Liver (tissue), 9 donors: ENCODE measurements around the gene ST6GALNAC2. TPM values are rescaled to one million over a fixed set of nuclear protein-coding genes. Genes with fewer than 3 reads are reported as not detected.

Experiments used
- DNase-seq: peaks from one replicate; pipeline ENCODE4 v3.0.0-alpha.2; 2017; ENCODE audit warnings: low spot score
- H3K27ac ChIP-seq, 2 donors: one replicate each; pipeline ENCODE4 v1.7.0; 2013; ENCODE audit warnings: inconsistent platforms in 2 of 2, low read length in 2 of 2, control low read depth in 1 of 2, low read depth in 1 of 2, mild to moderate bottlenecking in 1 of 2
- H3K27me3 ChIP-seq, 4 donors: one replicate each; pipeline versions ENCODE4 v1.6.1 to v1.7.0; 2013; ENCODE audit warnings: low read length in 3 of 4, inconsistent platforms in 1 of 4, mild to moderate bottlenecking in 1 of 4, moderate library complexity in 1 of 4; ENCODE audit not compliant: control insufficient read depth in 4 of 4, insufficient read depth in 4 of 4
- H3K36me3 ChIP-seq, 4 donors: one replicate each; pipeline versions ENCODE4 v1.6.1 to v1.7.0; 2013; ENCODE audit warnings: low read length in 3 of 4, mild to moderate bottlenecking in 3 of 4, low read depth in 1 of 4, moderate library complexity in 1 of 4; ENCODE audit not compliant: control insufficient read depth in 4 of 4, insufficient read depth in 3 of 4
- H3K4me1 ChIP-seq, 4 donors: one replicate each; pipeline versions ENCODE4 v1.6.1 to v1.7.0; 2013; ENCODE audit warnings: low read length in 3 of 4, mild to moderate bottlenecking in 3 of 4, moderate library complexity in 1 of 4; ENCODE audit not compliant: control insufficient read depth in 4 of 4, insufficient read depth in 4 of 4
- H3K4me3 ChIP-seq, 3 donors: one replicate each; pipeline versions ENCODE4 v1.6.1 to v1.7.0; 2013; ENCODE audit warnings: low read length in 3 of 3, control low read depth in 1 of 3, low read depth in 1 of 3, mild to moderate bottlenecking in 1 of 3
- H3K9ac ChIP-seq, 2 donors: one replicate each; pipeline ENCODE4 v1.7.0; 2013; ENCODE audit warnings: low read length in 2 of 2, mild to moderate bottlenecking in 2 of 2, moderate library complexity in 2 of 2, control low read depth in 1 of 2, low read depth in 1 of 2
- H3K9me3 ChIP-seq, 4 donors: one replicate each; pipeline versions ENCODE4 v1.6.1 to v1.7.0; 2013; ENCODE audit warnings: low read length in 3 of 4; ENCODE audit not compliant: control insufficient read depth in 4 of 4
- ATF3 ChIP-seq: IDR thresholded peaks from 2 replicates; pipeline ENCODE4 v1.6.1; 2016; ENCODE audit warnings: antibody characterized with exemption
- CTCF ChIP-seq: fragments of 150-350 bp; IDR thresholded peaks from 2 replicates; pipeline ENCODE4 v1.5.1; 2017; ENCODE audit warnings: improper control_type of control experiment, low read depth, low read length; ENCODE audit not compliant: missing input control
- EGR1 ChIP-seq, 2 donors: IDR thresholded peaks; 2 replicates each; pipeline ENCODE4 v1.6.1; 2016 to 2018; ENCODE audit warnings: antibody characterized with exemption in 2 of 2, low read depth in 2 of 2
- FOXA1 ChIP-seq: IDR thresholded peaks from 2 replicates; pipeline ENCODE4 v1.6.1; 2016; ENCODE audit warnings: antibody characterized with exemption
- FOXA2 ChIP-seq: IDR thresholded peaks from 2 replicates; pipeline ENCODE4 v1.6.1; 2016; ENCODE audit warnings: antibody characterized with exemption
- GABPA ChIP-seq, 2 donors: IDR thresholded peaks in 1 of 2; conservative IDR thresholded peaks in 1 of 2; 2 replicates each; pipeline ENCODE4 v1.6.1; 2016; ENCODE audit warnings: antibody characterized with exemption in 2 of 2, mild to moderate bottlenecking in 1 of 2, moderate library complexity in 1 of 2
- HNF4A ChIP-seq, 2 donors: conservative IDR thresholded peaks; 2 replicates each; pipeline ENCODE4 v1.6.1; 2016; ENCODE audit warnings: antibody characterized with exemption in 2 of 2, mild to moderate bottlenecking in 2 of 2
- HNF4G ChIP-seq: IDR thresholded peaks from 2 replicates; pipeline ENCODE4 v1.6.1; 2016; ENCODE audit warnings: antibody characterized with exemption
- JUND ChIP-seq, 2 donors: IDR thresholded peaks; 2 replicates each; pipeline ENCODE4 v1.6.1; 2016; ENCODE audit warnings: antibody characterized with exemption in 2 of 2
- NR2F2 ChIP-seq: IDR thresholded peaks from 2 replicates; pipeline ENCODE4 v1.6.1; 2016; ENCODE audit warnings: antibody characterized with exemption
- RAD21 ChIP-seq, 2 donors: IDR thresholded peaks; 2 replicates each; pipeline ENCODE4 v1.6.1; 2016; ENCODE audit warnings: antibody characterized with exemption in 2 of 2, mild to moderate bottlenecking in 2 of 2
- RXRA ChIP-seq, 2 donors: IDR thresholded peaks; 2 replicates each; pipeline ENCODE4 v1.6.1; 2017 to 2018; ENCODE audit warnings: antibody characterized with exemption in 2 of 2, mild to moderate bottlenecking in 1 of 2
- SP1 ChIP-seq: IDR thresholded peaks from 2 replicates; pipeline ENCODE4 v1.6.1; 2018; ENCODE audit warnings: antibody characterized with exemption, mild to moderate bottlenecking
- TAF1 ChIP-seq: conservative IDR thresholded peaks from 2 replicates; pipeline ENCODE4 v1.6.1; 2016; ENCODE audit warnings: antibody characterized with exemption, mild to moderate bottlenecking
- YY1 ChIP-seq: IDR thresholded peaks from 2 replicates; pipeline ENCODE4 v1.6.1; 2016; ENCODE audit warnings: antibody characterized with exemption, mild to moderate bottlenecking
- WGBS: extraction: QIAGEN DNeasy Blood & Tissue Kit; methylation state at CpG from one replicate; pipeline ENCODE4 v1.1.7; 2013; 5-methylcytosine and 5-hydroxymethylcytosine counted together
- polyA plus RNA-seq, 2 donors: library from polyadenylated mRNA; stranded (reverse) in 1 of 2; unstranded in 1 of 2; fragments of 200-250 nt in 1 of 2; fragments of >200 nt in 1 of 2; fragmentation: Nextera tagmentation in 1 of 2; extraction: Ambion mirVana in 1 of 2; gene quantifications; one replicate each; pipeline versions ENCODE4 v1.2.1 to v1.2.3, GENCODE V29; 2013 to 2015
- total RNA-seq, 2 donors: library from RNA; depleted of rRNA; stranded (reverse); fragments of >200 nt; gene quantifications; one replicate each; pipeline ENCODE4 v1.2.3, GENCODE V29; 2014
- TF ChIP-seq, protein P1 (sequence below): IDR thresholded peaks from 2 replicates; pipeline ENCODE4 v1.6.1; 2016; ENCODE audit warnings: antibody characterized with exemption
- TF ChIP-seq, protein P2 (sequence below): IDR thresholded peaks from 2 replicates; pipeline ENCODE4 v1.6.1; 2016; ENCODE audit warnings: antibody characterized with exemption, mild to moderate bottlenecking
- TF ChIP-seq, protein P3 (sequence below): IDR thresholded peaks from 2 replicates; pipeline ENCODE4 v1.6.1; 2016; ENCODE audit warnings: antibody characterized with exemption
- donor health status: healthy.
- donor health status: healthy.
- donor health status: healthy.
- donor health status: healthy.
- donor health status: healthy.

Gene ST6GALNAC2
- total and polyA plus RNA-seq, 4 donors: 0.52 to 2.6 (median 1.1) TPM

DNA sequence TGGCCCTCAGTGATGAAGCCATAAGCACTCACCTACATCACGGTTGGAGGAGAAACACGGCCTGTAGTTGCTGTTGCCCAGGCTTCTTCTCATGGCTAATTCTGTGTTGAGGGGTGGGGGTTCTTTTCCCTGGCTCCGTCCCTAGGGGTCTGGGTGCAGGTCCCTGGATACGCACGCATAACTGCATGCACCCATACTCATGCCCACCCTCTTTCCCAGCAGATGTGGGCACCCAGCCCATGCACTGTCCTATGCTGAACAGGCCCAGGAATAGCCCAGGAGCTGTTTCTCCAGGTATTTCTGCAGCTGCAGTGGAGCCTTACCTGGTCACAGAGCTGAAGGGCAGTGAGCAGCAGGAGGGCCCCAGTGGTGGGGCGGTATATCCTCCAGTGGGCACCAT lies 39.8 kb upstream of the ST6GALNAC2 start:
- Histone ChIP-seq H3K4me1 (peaks cover 0 to 3% (median 0%) of the 10 kb centered on the region in 4 donors), H3K9me3 (no peaks in the 10 kb centered on the region), H3K36me3 (no peaks in the 10 kb centered on the region), H3K9ac (no peak overlapping the region), H3K4me3 (no peak overlapping the region), H3K27ac (no peak overlapping the region), H3K27me3 (no peaks in the 10 kb centered on the region)
- DNase-seq: no peak
- no peak for TF ChIP-seq JUND (IDR thresholded peaks at IDR 0.05)
- no peak for TF ChIP-seq TAF1
- no peak for TF ChIP-seq FOXA1
- no peak for TF ChIP-seq HNF4G
- TF ChIP-seq, protein P1, sequence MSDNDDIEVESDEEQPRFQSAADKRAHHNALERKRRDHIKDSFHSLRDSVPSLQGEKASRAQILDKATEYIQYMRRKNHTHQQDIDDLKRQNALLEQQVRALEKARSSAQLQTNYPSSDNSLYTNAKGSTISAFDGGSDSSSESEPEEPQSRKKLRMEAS: no peak
- TF ChIP-seq RXRA (IDR thresholded peaks at IDR 0.05): no peak
- TF ChIP-seq RAD21 (IDR thresholded peaks at IDR 0.05): no peak
- no peak for TF ChIP-seq HNF4A (conservative IDR thresholded peaks at IDR 0.05)
- TF ChIP-seq CTCF: no peak
- TF ChIP-seq FOXA2: no peak
- TF ChIP-seq, protein P2, sequence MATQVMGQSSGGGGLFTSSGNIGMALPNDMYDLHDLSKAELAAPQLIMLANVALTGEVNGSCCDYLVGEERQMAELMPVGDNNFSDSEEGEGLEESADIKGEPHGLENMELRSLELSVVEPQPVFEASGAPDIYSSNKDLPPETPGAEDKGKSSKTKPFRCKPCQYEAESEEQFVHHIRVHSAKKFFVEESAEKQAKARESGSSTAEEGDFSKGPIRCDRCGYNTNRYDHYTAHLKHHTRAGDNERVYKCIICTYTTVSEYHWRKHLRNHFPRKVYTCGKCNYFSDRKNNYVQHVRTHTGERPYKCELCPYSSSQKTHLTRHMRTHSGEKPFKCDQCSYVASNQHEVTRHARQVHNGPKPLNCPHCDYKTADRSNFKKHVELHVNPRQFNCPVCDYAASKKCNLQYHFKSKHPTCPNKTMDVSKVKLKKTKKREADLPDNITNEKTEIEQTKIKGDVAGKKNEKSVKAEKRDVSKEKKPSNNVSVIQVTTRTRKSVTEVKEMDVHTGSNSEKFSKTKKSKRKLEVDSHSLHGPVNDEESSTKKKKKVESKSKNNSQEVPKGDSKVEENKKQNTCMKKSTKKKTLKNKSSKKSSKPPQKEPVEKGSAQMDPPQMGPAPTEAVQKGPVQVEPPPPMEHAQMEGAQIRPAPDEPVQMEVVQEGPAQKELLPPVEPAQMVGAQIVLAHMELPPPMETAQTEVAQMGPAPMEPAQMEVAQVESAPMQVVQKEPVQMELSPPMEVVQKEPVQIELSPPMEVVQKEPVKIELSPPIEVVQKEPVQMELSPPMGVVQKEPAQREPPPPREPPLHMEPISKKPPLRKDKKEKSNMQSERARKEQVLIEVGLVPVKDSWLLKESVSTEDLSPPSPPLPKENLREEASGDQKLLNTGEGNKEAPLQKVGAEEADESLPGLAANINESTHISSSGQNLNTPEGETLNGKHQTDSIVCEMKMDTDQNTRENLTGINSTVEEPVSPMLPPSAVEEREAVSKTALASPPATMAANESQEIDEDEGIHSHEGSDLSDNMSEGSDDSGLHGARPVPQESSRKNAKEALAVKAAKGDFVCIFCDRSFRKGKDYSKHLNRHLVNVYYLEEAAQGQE: no peak
- TF ChIP-seq SP1: no peak
- TF ChIP-seq, protein P3, sequence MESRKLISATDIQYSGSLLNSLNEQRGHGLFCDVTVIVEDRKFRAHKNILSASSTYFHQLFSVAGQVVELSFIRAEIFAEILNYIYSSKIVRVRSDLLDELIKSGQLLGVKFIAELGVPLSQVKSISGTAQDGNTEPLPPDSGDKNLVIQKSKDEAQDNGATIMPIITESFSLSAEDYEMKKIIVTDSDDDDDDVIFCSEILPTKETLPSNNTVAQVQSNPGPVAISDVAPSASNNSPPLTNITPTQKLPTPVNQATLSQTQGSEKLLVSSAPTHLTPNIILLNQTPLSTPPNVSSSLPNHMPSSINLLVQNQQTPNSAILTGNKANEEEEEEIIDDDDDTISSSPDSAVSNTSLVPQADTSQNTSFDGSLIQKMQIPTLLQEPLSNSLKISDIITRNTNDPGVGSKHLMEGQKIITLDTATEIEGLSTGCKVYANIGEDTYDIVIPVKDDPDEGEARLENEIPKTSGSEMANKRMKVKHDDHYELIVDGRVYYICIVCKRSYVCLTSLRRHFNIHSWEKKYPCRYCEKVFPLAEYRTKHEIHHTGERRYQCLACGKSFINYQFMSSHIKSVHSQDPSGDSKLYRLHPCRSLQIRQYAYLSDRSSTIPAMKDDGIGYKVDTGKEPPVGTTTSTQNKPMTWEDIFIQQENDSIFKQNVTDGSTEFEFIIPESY: no peak
- TF ChIP-seq NR2F2: no peak
- TF ChIP-seq EGR1 (IDR thresholded peaks at IDR 0.05; ENCODE audit: low read depth in 2 of 2): no peak
- no peak for TF ChIP-seq ATF3
- no peak for TF ChIP-seq YY1
- TF ChIP-seq GABPA (IDR thresholded peaks at IDR 0.05 in 1 of 2, conservative IDR thresholded peaks at IDR 0.05 in 1 of 2): no peak
- WGBS: 88% methylated on average over 6 of the region's 6 CpGs
